ENCODE data around the gene GSE1. TPM values are rescaled to one million over a fixed set of nuclear protein-coding genes. Genes with fewer than 3 reads are reported as not detected.

GSE1 gene
- total and polyA plus RNA-seq, 2 experiments from 2014 or later, result 32.4 to 135 TPM

- TF ChIP-seq ZNF462 (CRISPR knock-in tag; IDR thresholded peaks at IDR 0.05) (no peak), NANOG (IDR thresholded peaks at IDR 0.05; ENCODE audit: borderline replicate concordance) (no peak), ZNF114 (CRISPR knock-in tag; IDR thresholded peaks at IDR 0.05) (no peak), ZNF331 (CRISPR knock-in tag; IDR thresholded peaks at IDR 0.05; ENCODE audit: low read depth) (no peak), ETS1 (IDR thresholded peaks at IDR 0.05) (no peak)
Measured at GRCh38 chr16:85718153-85718477, 105.0 kb downstream of the GSE1 start (continued).

- peak; percentile 76 for DNase-seq (ENCODE audit: low spot score)
- H3F3A ChIP-seq (replicated peaks; ENCODE audit: low read depth), result peaks cover 5% of the 10 kb centered on the region
- H3K36me3 ChIP-seq (ENCODE audit: insufficient read depth), result no peaks in the 10 kb centered on the region
- H3K9me2 ChIP-seq (ENCODE audit: insufficient read depth), result no peaks in the 10 kb centered on the region
- H3K27me3 ChIP-seq (ENCODE audit: insufficient read depth), result no peaks in the 10 kb centered on the region
- no peaks in the 10 kb centered on the region; the same call in 1 of the 2 replicates for H3K4me1 ChIP-seq (ENCODE audit: insufficient read depth)
- no peak overlapping the region for H2AFZ ChIP-seq
- no peaks in the 10 kb centered on the region for H3K36me3 Mint-ChIP-seq (ENCODE audit: low read depth)
- 0 out of 2 replicates have a peak, but pooled peaks cover 4% of the 10 kb centered on the region for H4K20me1 ChIP-seq (replicated peaks; ENCODE audit: insufficient read depth)
- no peaks in the 10 kb centered on the region for H3K9me3 Mint-ChIP-seq
- no peak overlapping the region for H3K4me3 ChIP-seq
- no peaks in the 10 kb centered on the region for H3K79me2 ChIP-seq (replicated peaks; ENCODE audit: insufficient read depth)
- peaks cover 15% of the 10 kb centered on the region for H3K27me3 Mint-ChIP-seq (ENCODE audit: insufficient read depth, low read depth, poor library complexity)
- H3K27ac ChIP-seq (ENCODE audit: low read depth), result no peak overlapping the region
- TF ChIP-seq REST (IDR thresholded peaks at IDR 0.05; ENCODE audit: unreplicated experiment) (no peak), CTCF (conservative IDR thresholded peaks at IDR 0.05; ENCODE audit: low read depth in 2 of 2) (peak; percentile 82 to 87), JUNB (IDR thresholded peaks at IDR 0.05; ENCODE audit: unreplicated experiment) (no peak), ZNF114 (CRISPR knock-in tag; IDR thresholded peaks at IDR 0.05) (no peak), ETS1 (IDR thresholded peaks at IDR 0.05) (no peak), NANOG (IDR thresholded peaks at IDR 0.05; ENCODE audit: borderline replicate concordance) (no peak)
- H3K4me1 Mint-ChIP-seq, result peaks cover 12% of the 10 kb centered on the region
- H3K27ac Mint-ChIP-seq, result no peak overlapping the region
- H3K4me3 Mint-ChIP-seq, result no peak overlapping the region
- ATAC-seq, result peak; percentile 55
- no peak overlapping the region for H3K4me2 ChIP-seq
Measured at GRCh38 chr16:85718682-85719081, 105.6 kb downstream of the GSE1 start.
